Measurements from ENCODE around the gene TRPV2. TPM values are rescaled to one million over a fixed set of nuclear protein-coding genes. Genes with fewer than 3 reads are reported as not detected.

Gene TRPV2
- total RNA-seq, 1 donor from 2014 or later, result 8.4 TPM

DNA sequence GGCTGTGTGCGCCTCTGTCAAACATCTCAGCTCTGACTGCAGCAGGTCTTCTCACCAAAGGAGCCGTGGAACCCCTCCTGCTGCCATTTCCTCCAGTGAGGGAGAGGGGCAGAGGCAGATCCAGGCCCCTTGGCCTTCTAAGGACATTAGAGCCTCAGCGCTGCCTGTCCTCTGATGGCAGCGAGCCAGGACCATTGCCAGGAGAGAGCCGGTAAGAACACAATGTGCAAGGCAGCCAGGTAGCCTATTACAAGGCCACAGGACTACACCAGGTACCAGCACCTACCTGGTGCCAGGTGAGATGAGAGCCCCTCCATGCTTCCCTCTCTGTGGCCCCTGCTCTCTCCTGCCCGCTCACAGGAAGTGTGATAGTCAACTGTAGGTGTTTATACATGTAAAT, 65.6 kb downstream of the TRPV2 start:
- Histone ChIP-seq H3K9ac (ENCODE audit: low read depth in 1 of 3, low read length in 3 of 3) (no peak overlapping the region), H3K9me3 (ENCODE audit: control insufficient read depth in 3 of 3, low read length in 3 of 3) (no peaks in the 10 kb centered on the region), H3K36me3 (ENCODE audit: control insufficient read depth in 3 of 3, insufficient read depth in 3 of 3, low read length in 3 of 3) (no peaks in the 10 kb centered on the region), H3K4me3 (ENCODE audit: low read length in 3 of 3) (no peak overlapping the region), H3K27me3 (ENCODE audit: control insufficient read depth in 3 of 3, insufficient read depth in 3 of 3, low read length in 3 of 3) (peaks cover 0 to 6% (median 0%) of the 10 kb centered on the region in 3 donors), H3K27ac (ENCODE audit: low read depth, low read length) (no peak overlapping the region), H3K4me1 (ENCODE audit: control insufficient read depth in 3 of 3, insufficient read depth in 3 of 3, low read length in 3 of 3) (peaks cover 10 to 19% (median 11%) of the 10 kb centered on the region in 3 donors)

GRCh38 chr17:16482253-16482652, 66.9 kb downstream of the TRPV2 start:
- no peak overlapping the region for H3K9ac ChIP-seq (ENCODE audit: low read depth in 1 of 3, low read length in 3 of 3)
- H3K36me3 ChIP-seq (ENCODE audit: control insufficient read depth in 3 of 3, insufficient read depth in 3 of 3, low read length in 3 of 3), result no peaks in the 10 kb centered on the region
- peaks cover 0 to 6% (median 0%) of the 10 kb centered on the region in 3 donors for H3K27me3 ChIP-seq (ENCODE audit: control insufficient read depth in 3 of 3, insufficient read depth in 3 of 3, low read length in 3 of 3)
- H3K4me3 ChIP-seq (ENCODE audit: low read length in 3 of 3), result no peak overlapping the region
- no peaks in the 10 kb centered on the region for H3K9me3 ChIP-seq (ENCODE audit: control insufficient read depth in 3 of 3, low read length in 3 of 3)
- peaks cover 19 to 31% (median 21%) of the 10 kb centered on the region in 3 donors for H3K4me1 ChIP-seq (ENCODE audit: control insufficient read depth in 3 of 3, insufficient read depth in 3 of 3, low read length in 3 of 3)
- no peak overlapping the region for H3K27ac ChIP-seq (ENCODE audit: low read depth, low read length)

DNA sequence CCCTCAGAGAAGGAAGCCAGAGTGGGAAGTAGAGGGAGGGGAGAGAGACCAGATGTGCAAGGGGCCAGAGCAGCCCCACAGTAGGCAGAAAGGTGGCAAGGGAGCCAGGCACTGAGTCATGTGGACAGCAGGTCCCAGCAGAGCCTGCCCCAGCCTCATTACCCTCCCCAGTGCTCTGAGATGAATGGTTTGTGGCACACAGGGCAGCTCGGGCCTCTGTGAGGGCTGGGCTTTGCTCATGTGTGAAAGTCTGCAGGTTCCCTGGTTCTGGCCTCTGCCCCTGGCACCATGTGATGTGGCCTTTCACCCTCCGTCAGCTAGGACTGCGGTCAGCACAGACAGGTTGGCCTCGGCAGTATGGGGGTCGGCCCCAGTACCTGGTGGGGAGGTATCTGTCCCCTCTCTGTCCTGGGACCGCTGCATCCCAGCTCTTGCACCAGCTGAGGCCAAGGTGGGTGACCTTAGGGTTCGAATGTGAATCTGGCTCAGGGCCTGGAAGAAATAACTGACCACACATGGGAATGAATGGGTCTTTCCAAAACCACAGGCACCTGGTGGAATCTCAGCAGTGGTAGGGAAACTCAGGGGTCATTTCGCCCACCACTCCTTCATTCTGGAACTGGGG, 67.8 kb downstream of the TRPV2 start:
- Histone ChIP-seq H3K27ac (ENCODE audit: low read depth, low read length) (no peak overlapping the region), H3K4me3 (ENCODE audit: low read length in 3 of 3) (no peak overlapping the region), H3K27me3 (ENCODE audit: control insufficient read depth in 3 of 3, insufficient read depth in 3 of 3, low read length in 3 of 3) (peaks cover 0 to 6% (median 0%) of the 10 kb centered on the region in 3 donors), H3K4me1 (ENCODE audit: control insufficient read depth in 3 of 3, insufficient read depth in 3 of 3, low read length in 3 of 3) (peaks cover 26 to 32% (median 28%) of the 10 kb centered on the region in 3 donors), H3K36me3 (ENCODE audit: control insufficient read depth in 3 of 3, insufficient read depth in 3 of 3, low read length in 3 of 3) (no peaks in the 10 kb centered on the region), H3K9ac (ENCODE audit: low read depth in 1 of 3, low read length in 3 of 3) (no peak overlapping the region), H3K9me3 (ENCODE audit: control insufficient read depth in 3 of 3, low read length in 3 of 3) (no peaks in the 10 kb centered on the region)

- H3K4me1 ChIP-seq (ENCODE audit: control insufficient read depth in 3 of 3, insufficient read depth in 3 of 3, low read length in 3 of 3), result peaks cover 32 to 36% (median 34%) of the 10 kb centered on the region in 3 donors
- no peaks in the 10 kb centered on the region for H3K9me3 ChIP-seq (ENCODE audit: control insufficient read depth in 3 of 3, low read length in 3 of 3)
- peaks cover 0 to 6% (median 0%) of the 10 kb centered on the region in 3 donors for H3K27me3 ChIP-seq (ENCODE audit: control insufficient read depth in 3 of 3, insufficient read depth in 3 of 3, low read length in 3 of 3)
- H3K4me3 ChIP-seq (ENCODE audit: low read length in 3 of 3), result peak overlapping the region in 1 of 3 donors; percentile 13
- H3K9ac ChIP-seq (ENCODE audit: low read depth in 1 of 3, low read length in 3 of 3), result no peak overlapping the region
- no peaks in the 10 kb centered on the region for H3K36me3 ChIP-seq (ENCODE audit: control insufficient read depth in 3 of 3, insufficient read depth in 3 of 3, low read length in 3 of 3)
- H3K27ac ChIP-seq (ENCODE audit: low read depth, low read length), result no peak overlapping the region
These were observed 69.2 kb downstream of the TRPV2 start for GRCh38 chr17:16484445-16485175.

Small RNAs within 50 kb of the gene (small RNA-seq; reads per million reads assigned to genes)
- gene SNORD49A (not detected), gene SNORD65 (not detected)

Other genes starting within 250 kb of the TRPV2 start
- 50.1 TPM for gene NCOR1, start 200.0 kb upstream of the TRPV2 start, total RNA-seq
- 12.5 TPM for gene PIGL, start 198.4 kb upstream of the TRPV2 start, total RNA-seq
- gene CENPV, start 62.1 kb upstream of the TRPV2 start, total RNA-seq, result 29.7 TPM
- gene UBB, start 34.5 kb upstream of the TRPV2 start, total RNA-seq, result 2,617 TPM
- 3.7 TPM for gene LRRC75A, start 76.6 kb downstream of the TRPV2 start, total RNA-seq
- gene ZNF287, start 153.6 kb downstream of the TRPV2 start, total RNA-seq, result 5.7 TPM
- gene ZNF624, start 238.3 kb downstream of the TRPV2 start, total RNA-seq, result 5.2 TPM